Activated CD4-positive, alpha-beta T cell treated with anti-CD3 and anti-CD28 coated beads for 36 hours (primary cell): ENCODE results near the gene CFAP74. TPM values are rescaled to one million over a fixed set of nuclear protein-coding genes. Genes with fewer than 3 reads are reported as not detected.

Experiments used
- ATAC-seq: fragments of 200-7000 bp; cut with Tn5 transposase; one replicate; pipeline ENCODE4 v1.10.0; 2021; ENCODE audit warnings: mild to moderate bottlenecking, moderate library complexity
- CTCF ChIA-PET: fragments of 350-600 bp; sonication (Branson Sonifier 250); formaldehyde crosslinking; loops from one replicate; lab custom pipeline; 2021; ENCODE audit warnings: antibody characterized with exemption; lab: Charles Lee
- POLR2A ChIA-PET: fragments of 350-600 bp; sonication (Branson Sonifier 250); formaldehyde crosslinking; loops from one replicate; lab custom pipeline; 2021; ENCODE audit warnings: antibody characterized with exemption, inconsistent platforms; lab: Charles Lee
- DNase-seq: peaks from one replicate; pipeline ENCODE4 v3.0.0-alpha.2; 2020
- H3K27ac Mint-ChIP-seq: one replicate; pipeline ENCODE4 v1.8.0; 2021; ENCODE audit warnings: mixed read lengths
- H3K27me3 Mint-ChIP-seq: one replicate; pipeline ENCODE4 v1.8.0; 2021; ENCODE audit warnings: mixed read lengths
- H3K36me3 Mint-ChIP-seq: one replicate; pipeline ENCODE4 v1.8.0; 2021; ENCODE audit warnings: low read depth, mixed read lengths
- H3K4me1 Mint-ChIP-seq: one replicate; pipeline ENCODE4 v1.8.0; 2021; ENCODE audit warnings: mixed read lengths
- H3K4me3 Mint-ChIP-seq: one replicate; pipeline ENCODE4 v1.8.0; 2021; ENCODE audit warnings: mild to moderate bottlenecking, moderate library complexity, mixed read lengths
- H3K9me3 Mint-ChIP-seq: one replicate; pipeline ENCODE4 v1.8.0; 2021; ENCODE audit warnings: low read depth, mixed read lengths
- intact Hi-C, 2 experiments: fragments of 100-400 bp; cut with DNase I in 1 of 2; cut with micrococcal nuclease in 1 of 2; formaldehyde crosslinking; loops; one replicate each; pipeline versions ENCODE4 v1.14.2 to v1.15.1; 2022 to 2024; cut with DNase I, micrococcal nuclease
- total RNA-seq, 2 experiments: library from RNA; stranded (reverse); gene quantifications; one replicate each; pipeline ENCODE4 v1.2.3, GENCODE V29; 2021

Gene CFAP74
- total RNA-seq, 2 experiments from 2014 or later: 0.25 TPM; not detected in 1

DNA sequence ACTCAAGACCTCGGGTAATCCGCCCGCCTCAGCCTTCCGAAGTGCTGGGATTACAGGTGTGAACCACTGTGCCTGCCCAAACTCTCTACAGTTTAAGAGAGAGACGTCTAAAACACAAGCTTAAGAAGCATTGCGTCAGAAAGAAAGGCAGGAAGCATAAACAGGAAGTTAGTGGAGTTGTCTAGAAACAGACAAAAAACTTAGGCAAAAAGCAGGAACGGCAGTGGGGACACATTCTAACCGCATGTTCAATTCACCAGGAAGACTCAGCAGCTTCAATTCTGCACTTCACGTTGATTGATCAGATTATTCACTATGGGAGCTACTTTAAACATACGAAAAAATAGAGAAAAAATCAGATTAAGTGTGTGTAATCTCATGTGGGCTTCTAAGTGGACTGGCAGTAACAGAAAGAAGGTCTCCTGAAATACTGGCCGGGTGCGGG is 7.4 kb downstream of the CFAP74 start:
- Mint-ChIP-seq H3K9me3 (no peaks in the 10 kb centered on the region), H3K4me1 (peaks cover 6% of the 10 kb centered on the region), H3K4me3 (no peak overlapping the region), H3K27ac (peak overlapping the region; percentile 32), H3K27me3 (peaks cover 13% of the 10 kb centered on the region), H3K36me3 (no peaks in the 10 kb centered on the region)
- ChIA-PET POLR2A (no interaction called here), CTCF (no interaction called here)
- ATAC-seq (no peak), DNase-seq (no peak)
- intact Hi-C loops: no loop called here

DNA sequence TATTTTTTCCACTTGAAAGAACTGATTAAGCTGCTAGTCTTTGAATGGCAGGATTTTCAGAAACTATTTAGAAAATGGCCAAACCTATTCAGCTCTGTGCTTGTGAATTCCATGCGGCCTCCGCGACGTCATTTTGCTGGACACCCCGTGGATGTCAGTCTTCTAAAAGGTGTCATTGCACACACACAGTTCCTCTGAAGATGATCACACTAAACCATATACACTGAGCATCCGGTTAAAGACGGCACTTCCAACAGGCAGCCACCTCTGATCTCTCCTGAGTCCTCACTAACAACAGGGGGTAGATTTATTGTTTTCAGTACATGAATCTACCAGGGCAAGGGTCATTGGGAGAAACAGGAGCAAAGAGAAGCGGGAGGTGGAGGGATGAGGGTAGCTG is 9.1 kb downstream of the CFAP74 start:
- peaks cover 6% of the 10 kb centered on the region for H3K4me1 Mint-ChIP-seq
- ChIA-PET CTCF (interaction anchor here (1.3 kb wide), 1 partner anchor 50 kb away, joined by 5 read pairs; no protein-coding TSS in a partner anchor), POLR2A (interaction anchor here (0.6 kb wide), 1 partner anchor 180 kb away, joined by 3 read pairs; no protein-coding TSS in a partner anchor)
- no peak for DNase-seq
- no peaks in the 10 kb centered on the region for H3K9me3 Mint-ChIP-seq
- H3K27ac Mint-ChIP-seq: no peak overlapping the region
- H3K36me3 Mint-ChIP-seq: no peaks in the 10 kb centered on the region
- intact Hi-C loops: no loop called here
- H3K4me3 Mint-ChIP-seq: no peak overlapping the region
- H3K27me3 Mint-ChIP-seq: peaks cover 8% of the 10 kb centered on the region
- ATAC-seq: no peak

DNA sequence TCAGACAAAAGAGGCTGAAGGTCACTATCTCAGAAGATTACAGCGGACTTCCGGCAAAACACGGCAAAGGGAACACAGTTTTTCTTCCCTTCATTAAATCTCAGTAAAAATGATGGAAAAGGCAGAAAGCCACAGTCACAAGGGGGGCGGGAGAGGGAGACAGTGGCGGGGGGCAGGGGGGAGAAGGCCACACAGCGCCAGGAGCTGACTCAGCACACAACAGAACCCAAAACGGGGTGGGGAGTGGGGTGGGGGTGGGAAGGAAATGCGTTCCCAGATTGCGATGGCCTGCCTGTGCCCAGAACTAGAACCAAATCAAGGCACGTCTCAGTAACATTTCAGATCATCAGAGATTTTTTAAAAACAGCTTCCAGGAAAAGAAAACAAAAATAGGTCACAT is 13.4 kb downstream of the CFAP74 start:
- no peaks in the 10 kb centered on the region for H3K27me3 Mint-ChIP-seq

DNA sequence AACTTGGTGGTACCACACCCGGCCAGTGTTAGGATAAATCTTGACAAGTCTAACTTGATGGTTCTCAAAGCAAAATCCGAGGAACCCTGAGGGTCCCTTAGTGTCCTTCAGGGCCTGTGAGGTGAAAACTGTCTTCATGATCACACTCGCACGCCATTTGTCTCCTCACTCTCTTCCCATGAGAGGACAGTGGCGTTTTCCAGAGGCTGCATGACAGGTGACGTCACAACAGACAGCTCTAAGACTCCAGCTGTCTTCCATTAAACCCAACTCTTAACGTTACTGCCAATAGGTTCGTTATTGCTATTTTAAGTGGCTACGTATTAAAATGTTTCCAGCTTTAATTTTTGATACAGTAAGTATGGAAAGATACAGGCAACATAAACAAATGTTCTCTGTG is 13.8 kb downstream of the CFAP74 start:
- no peaks in the 10 kb centered on the region for H3K27me3 Mint-ChIP-seq
- ChIA-PET CTCF (interaction anchor here (0.9 to 3.6 kb wide), 2 partner anchors 45 to 56 kb away, joined by 3 to 10 read pairs; no protein-coding TSS in a partner anchor), POLR2A (no interaction called here)
- H3K36me3 Mint-ChIP-seq: no peaks in the 10 kb centered on the region
- no peak overlapping the region for H3K27ac Mint-ChIP-seq
- DNase-seq (no peak), ATAC-seq (no peak)
- no peaks in the 10 kb centered on the region for H3K4me1 Mint-ChIP-seq
- H3K4me3 Mint-ChIP-seq: no peak overlapping the region
- intact Hi-C loops: no loop called here
- H3K9me3 Mint-ChIP-seq: no peaks in the 10 kb centered on the region

More for the DNA sequence above, 13.4 kb downstream of the CFAP74 start:
- Mint-ChIP-seq H3K36me3 (no peaks in the 10 kb centered on the region), H3K4me3 (no peak overlapping the region), H3K4me1 (no peaks in the 10 kb centered on the region), H3K27ac (no peak overlapping the region), H3K9me3 (no peaks in the 10 kb centered on the region)
- DNase-seq (no peak), ATAC-seq (no peak)
- CTCF ChIA-PET: interaction anchor here (0.8 to 3.6 kb wide), 3 partner anchors 14 to 56 kb away, joined by 3 to 10 read pairs (median 3); partner anchors contain the start of gene CFAP74
- intact Hi-C loops: no loop called here
- POLR2A ChIA-PET: interaction anchor here (0.7 kb wide), 1 partner anchor 208 kb away, joined by 4 read pairs; no protein-coding TSS in a partner anchor

DNA sequence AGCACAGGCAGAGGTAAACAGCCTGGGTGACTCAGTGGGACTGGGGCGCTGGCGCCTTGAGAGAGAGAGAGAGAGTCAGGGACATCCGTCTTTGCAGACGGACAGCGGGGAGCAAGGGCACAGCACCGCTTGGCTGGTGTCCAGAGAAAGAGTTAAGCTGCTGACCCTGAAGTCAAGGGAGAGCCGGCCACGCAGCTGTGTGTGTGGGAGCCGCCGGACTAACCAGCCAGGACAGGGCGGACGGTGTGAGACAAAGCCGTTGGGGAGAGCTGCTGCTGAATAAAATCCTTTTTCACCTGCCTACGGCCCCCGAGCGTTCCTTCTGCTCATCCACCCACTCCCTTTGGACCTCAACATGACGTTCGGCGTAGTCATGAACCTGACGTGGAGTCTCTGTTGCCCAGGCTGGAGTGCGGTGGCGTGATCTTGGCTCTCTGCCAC is 14.5 kb downstream of the CFAP74 start:
- POLR2A ChIA-PET: interaction anchor here (0.6 kb wide), 1 partner anchor 380 kb away, joined by 3 read pairs; no protein-coding TSS in a partner anchor
- H3K27me3 Mint-ChIP-seq: no peaks in the 10 kb centered on the region
- no peak for DNase-seq
- H3K36me3 Mint-ChIP-seq: no peaks in the 10 kb centered on the region
- no peak overlapping the region for H3K4me3 Mint-ChIP-seq
- ATAC-seq: no peak
- no peaks in the 10 kb centered on the region for H3K9me3 Mint-ChIP-seq
- no peak overlapping the region for H3K27ac Mint-ChIP-seq
- intact Hi-C loops: no loop called here
- no peaks in the 10 kb centered on the region for H3K4me1 Mint-ChIP-seq
- CTCF ChIA-PET: interaction anchor here (0.6 to 3.6 kb wide), 4 partner anchors 46 to 223 kb away, joined by 3 to 10 read pairs (median 4); no protein-coding TSS in a partner anchor

DNA sequence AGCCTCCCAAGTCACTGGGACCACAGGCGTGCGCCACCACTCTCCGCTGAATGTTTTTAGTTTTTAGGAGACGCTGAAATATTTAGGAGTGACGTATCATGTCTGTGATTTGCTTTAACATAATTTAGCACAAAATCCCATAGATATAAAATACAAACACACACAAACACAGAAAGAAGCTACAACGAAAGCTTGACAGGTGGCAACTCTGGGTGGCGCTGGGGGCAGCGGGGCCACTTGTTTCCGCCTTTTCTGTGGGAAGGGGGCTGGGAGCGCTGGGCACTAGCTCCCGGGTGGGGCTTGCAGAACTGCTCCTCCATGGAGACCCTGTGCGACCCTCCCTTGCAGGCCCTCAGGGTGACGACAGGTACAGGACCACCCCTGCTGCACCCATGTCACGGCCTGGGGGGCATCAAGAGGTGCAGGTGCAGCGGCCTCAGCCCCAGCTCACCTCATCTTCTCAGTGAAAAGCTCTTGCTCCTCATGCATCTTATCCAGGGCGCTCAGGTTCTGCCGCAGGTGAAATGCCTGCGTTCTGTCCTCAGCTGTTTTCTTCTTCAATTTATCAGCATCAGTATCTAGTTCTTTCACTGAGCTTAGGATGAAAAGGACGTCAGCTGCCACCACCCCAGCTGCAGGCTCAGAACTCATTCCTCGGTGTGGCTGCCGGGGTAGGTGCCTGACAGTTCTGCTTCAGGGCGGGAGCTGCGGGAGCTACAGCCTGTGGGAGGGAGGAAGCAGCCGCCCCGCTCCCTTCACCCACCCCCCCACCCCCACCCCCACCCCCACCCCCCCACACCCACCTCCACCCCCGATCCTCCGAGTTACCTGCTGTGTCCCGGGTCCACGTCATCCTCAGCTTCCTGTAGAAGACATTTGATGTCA is 15.3 kb downstream of the CFAP74 start:
- no peaks in the 10 kb centered on the region for H3K36me3 Mint-ChIP-seq
- ATAC-seq (no peak), DNase-seq (no peak)
- H3K9me3 Mint-ChIP-seq: no peaks in the 10 kb centered on the region
- POLR2A ChIA-PET: interaction anchor here (0.6 kb wide), 1 partner anchor 380 kb away, joined by 3 read pairs; no protein-coding TSS in a partner anchor
- H3K4me1 Mint-ChIP-seq: no peaks in the 10 kb centered on the region
- H3K27me3 Mint-ChIP-seq: no peaks in the 10 kb centered on the region
- no peak overlapping the region for H3K27ac Mint-ChIP-seq
- H3K4me3 Mint-ChIP-seq: no peak overlapping the region
- CTCF ChIA-PET: interaction anchor here (0.6 to 3.6 kb wide), 4 partner anchors 47 to 224 kb away, joined by 3 to 10 read pairs (median 4); no protein-coding TSS in a partner anchor
- intact Hi-C loops: no loop called here

DNA sequence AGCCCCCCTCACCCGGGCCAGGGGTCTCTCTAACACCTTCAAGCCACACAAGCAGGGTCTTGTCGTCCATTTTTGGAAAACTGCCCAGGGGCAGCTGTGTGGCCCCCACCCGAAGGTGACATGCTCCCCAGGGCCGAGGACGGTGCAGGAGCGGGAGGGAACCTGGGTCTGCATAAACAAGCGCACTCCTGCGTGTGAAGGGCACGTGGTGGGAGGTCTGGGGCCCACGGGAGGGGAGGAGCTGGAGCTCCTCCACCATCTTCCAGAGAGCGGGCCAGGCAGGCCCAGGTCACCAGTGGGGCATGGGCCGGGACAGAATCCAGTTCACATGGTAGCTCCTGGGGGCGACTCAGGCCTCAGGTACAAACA is 16.5 kb downstream of the CFAP74 start:
- ChIA-PET POLR2A (no interaction called here), CTCF (interaction anchor here (0.6 to 0.7 kb wide), 3 partner anchors 21 to 237 kb away, joined by 3 read pairs; no protein-coding TSS in a partner anchor)
- H3K36me3 Mint-ChIP-seq: no peaks in the 10 kb centered on the region
- no peak overlapping the region for H3K4me3 Mint-ChIP-seq
- H3K4me1 Mint-ChIP-seq: no peaks in the 10 kb centered on the region
- intact Hi-C loops: no loop called here
- no peak overlapping the region for H3K27ac Mint-ChIP-seq
- DNase-seq (no peak), ATAC-seq (no peak)
- H3K27me3 Mint-ChIP-seq: no peaks in the 10 kb centered on the region
- no peaks in the 10 kb centered on the region for H3K9me3 Mint-ChIP-seq

DNA sequence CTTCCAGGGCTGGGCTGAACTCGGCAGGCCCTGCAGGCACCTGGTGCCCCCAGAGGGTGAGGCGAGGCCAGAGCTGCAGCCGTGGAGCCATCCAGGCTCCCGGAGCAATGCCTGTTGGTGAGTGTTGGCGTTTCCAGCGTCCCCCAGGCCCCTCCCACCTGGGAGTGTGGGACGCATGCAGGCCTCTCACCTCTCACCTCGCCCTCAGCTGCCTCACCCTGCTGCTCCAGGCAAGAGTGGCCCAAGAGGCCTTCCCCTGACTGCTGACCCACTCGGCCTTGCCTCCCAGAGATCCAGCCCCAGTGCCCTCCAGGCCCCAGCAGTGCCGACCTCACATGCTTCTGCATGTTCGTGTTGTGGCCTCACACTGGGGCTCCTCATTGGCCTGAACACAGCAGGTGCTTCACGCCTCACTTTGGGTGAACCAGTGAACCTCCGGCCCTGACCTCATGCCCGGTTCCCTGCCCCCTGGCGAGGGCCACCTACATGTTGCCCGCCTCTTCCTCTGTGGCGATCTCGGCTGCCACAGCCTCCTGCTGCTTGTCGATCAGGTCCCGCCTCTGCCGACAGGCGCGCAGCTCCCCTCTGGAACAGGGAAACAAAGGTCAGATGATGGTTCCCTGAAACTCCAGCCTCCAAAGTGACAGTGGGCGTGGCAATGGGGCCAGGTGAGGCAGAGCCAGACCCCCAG is 17.0 kb downstream of the CFAP74 start:
- POLR2A ChIA-PET: no interaction called here
- no peaks in the 10 kb centered on the region for H3K4me1 Mint-ChIP-seq
- no peak for ATAC-seq
- CTCF ChIA-PET: interaction anchor here (0.6 to 0.7 kb wide), 3 partner anchors 20 to 238 kb away, joined by 3 read pairs; no protein-coding TSS in a partner anchor
- H3K27ac Mint-ChIP-seq: no peak overlapping the region
- H3K4me3 Mint-ChIP-seq: no peak overlapping the region
- no peak for DNase-seq
- H3K9me3 Mint-ChIP-seq: no peaks in the 10 kb centered on the region
- intact Hi-C loops: no loop called here
- H3K36me3 Mint-ChIP-seq: no peaks in the 10 kb centered on the region
- no peaks in the 10 kb centered on the region for H3K27me3 Mint-ChIP-seq

DNA sequence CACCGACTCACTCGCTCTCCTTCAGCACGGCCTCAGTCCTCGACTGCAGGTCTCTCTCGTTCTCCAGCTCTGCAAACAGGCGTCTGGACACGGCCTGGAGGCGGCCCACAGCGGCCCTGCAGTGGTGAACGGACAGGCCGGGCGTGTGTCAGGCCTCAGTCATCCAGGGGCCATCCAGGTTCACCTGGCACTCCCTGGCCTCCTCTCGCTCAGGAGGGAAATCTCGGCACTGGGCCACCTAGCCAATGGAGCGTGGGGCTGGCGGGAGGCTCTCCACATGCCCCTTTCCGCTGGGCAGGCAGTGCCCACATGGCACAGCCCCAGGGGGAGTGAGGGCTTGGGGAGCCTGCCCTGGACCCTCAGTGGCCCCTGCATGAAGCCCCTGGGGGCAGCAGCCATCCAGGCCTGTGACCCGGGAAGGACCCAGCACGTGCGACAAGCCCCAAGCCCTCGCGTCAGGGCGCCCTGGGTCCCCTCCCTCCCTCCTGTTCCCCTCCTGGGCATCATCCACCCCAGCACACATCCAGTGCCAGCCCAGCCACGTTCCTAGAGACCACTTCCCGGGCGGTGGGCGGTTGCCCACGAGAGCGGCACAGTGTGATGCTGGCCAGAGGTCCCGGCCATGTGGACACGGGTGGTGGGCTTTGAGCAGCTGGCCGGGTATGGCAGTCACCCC is 18.1 kb downstream of the CFAP74 start:
- H3K4me1 Mint-ChIP-seq: no peaks in the 10 kb centered on the region
- DNase-seq (no peak), ATAC-seq (no peak)
- POLR2A ChIA-PET: no interaction called here
- H3K4me3 Mint-ChIP-seq: no peak overlapping the region
- intact Hi-C loops: no loop called here
- no peaks in the 10 kb centered on the region for H3K36me3 Mint-ChIP-seq
- CTCF ChIA-PET: interaction anchor here (0.7 kb wide), 1 partner anchor 60 kb away, joined by 3 read pairs; no protein-coding TSS in a partner anchor
- H3K27ac Mint-ChIP-seq: no peak overlapping the region
- H3K27me3 Mint-ChIP-seq: no peaks in the 10 kb centered on the region
- H3K9me3 Mint-ChIP-seq: no peaks in the 10 kb centered on the region

DNA sequence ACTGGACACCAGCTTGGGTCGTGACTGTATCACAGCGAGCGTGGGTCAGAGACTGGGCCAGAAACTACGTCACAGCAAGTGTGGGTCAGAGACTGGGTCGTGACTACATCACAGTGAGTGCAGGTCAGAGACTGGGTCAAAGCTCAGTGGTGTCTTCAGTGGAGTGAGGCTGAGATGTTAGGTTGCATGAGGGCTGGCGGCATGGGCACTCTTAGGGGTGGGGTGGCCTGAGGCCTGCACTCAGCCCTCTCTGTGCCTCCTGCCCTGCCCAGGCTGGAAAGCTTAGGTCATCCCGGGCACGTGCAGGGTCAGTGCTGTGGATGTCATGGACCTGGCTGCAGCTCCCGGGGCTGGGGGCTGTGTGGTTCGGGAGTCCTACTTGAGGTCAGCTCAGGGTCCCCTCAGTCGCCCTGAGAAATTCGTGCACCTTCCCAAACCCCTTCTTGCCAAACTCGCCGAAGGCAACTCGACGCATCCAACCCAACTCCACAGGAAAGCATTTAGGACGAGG is 19.0 kb downstream of the CFAP74 start:
- H3K4me1 Mint-ChIP-seq: no peaks in the 10 kb centered on the region
- H3K27me3 Mint-ChIP-seq: no peaks in the 10 kb centered on the region
- ATAC-seq (no peak), DNase-seq (no peak)
- H3K9me3 Mint-ChIP-seq: no peaks in the 10 kb centered on the region
- no peak overlapping the region for H3K4me3 Mint-ChIP-seq
- ChIA-PET CTCF (interaction anchor here (0.7 kb wide), 1 partner anchor 61 kb away, joined by 3 read pairs; no protein-coding TSS in a partner anchor), POLR2A (no interaction called here)
- H3K36me3 Mint-ChIP-seq: no peaks in the 10 kb centered on the region
- intact Hi-C loops: no loop called here
- no peak overlapping the region for H3K27ac Mint-ChIP-seq
